ENCODE measurements around the gene GMPR.

DNA sequence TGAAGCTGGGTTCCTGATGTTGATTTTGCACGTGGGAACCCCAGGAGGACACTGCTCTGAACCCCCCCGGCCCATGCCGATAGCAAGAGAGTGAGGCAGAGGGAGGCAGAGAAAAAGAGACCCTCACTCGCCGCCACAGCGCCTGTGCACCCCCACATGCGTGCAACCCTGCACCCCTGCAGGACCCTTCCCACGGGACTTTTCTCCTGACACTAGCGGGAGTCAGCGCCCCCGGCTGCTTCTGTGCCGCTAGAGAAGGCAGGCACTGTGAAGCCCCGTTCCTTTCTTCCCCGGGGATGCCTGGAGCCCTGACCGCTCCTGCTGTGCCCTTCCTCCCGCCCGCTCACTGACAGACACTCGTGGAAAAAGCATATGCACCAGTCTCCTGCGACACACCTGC is 67.4 kb downstream of the GMPR start:
- TF ChIP-seq, protein P1, sequence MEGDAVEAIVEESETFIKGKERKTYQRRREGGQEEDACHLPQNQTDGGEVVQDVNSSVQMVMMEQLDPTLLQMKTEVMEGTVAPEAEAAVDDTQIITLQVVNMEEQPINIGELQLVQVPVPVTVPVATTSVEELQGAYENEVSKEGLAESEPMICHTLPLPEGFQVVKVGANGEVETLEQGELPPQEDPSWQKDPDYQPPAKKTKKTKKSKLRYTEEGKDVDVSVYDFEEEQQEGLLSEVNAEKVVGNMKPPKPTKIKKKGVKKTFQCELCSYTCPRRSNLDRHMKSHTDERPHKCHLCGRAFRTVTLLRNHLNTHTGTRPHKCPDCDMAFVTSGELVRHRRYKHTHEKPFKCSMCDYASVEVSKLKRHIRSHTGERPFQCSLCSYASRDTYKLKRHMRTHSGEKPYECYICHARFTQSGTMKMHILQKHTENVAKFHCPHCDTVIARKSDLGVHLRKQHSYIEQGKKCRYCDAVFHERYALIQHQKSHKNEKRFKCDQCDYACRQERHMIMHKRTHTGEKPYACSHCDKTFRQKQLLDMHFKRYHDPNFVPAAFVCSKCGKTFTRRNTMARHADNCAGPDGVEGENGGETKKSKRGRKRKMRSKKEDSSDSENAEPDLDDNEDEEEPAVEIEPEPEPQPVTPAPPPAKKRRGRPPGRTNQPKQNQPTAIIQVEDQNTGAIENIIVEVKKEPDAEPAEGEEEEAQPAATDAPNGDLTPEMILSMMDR (IDR thresholded peaks at IDR 0.05) = no peak
- no peak for TF ChIP-seq EP300 (IDR thresholded peaks at IDR 0.05)
